Trophoblast cell (in vitro differentiated cells and primary cell): ENCODE measurements around the gene TBCD.
A peak's percentile ranks its signal among the peaks of the same experiment; 100 is the strongest.

Experiments used
- DNase-seq, 2 donors: peaks; one replicate each; pipeline ENCODE4 v3.0.0-alpha.2; 2016
- H2AFZ ChIP-seq: 2 replicates; pipeline ENCODE4 v1.6.1; 2013; ENCODE audit warnings: low read length, moderate library complexity, mild to moderate bottlenecking; ENCODE audit not compliant: insufficient read depth, poor library complexity
- H2AK5ac ChIP-seq: 2 replicates; pipeline ENCODE4 v1.6.1; 2013; ENCODE audit warnings: mild to moderate bottlenecking, low read length
- H2BK120ac ChIP-seq: 2 replicates; pipeline ENCODE4 v1.6.1; 2013; ENCODE audit warnings: low read length, mild to moderate bottlenecking, moderate library complexity; ENCODE audit not compliant: insufficient read depth, poor library complexity
- H2BK12ac ChIP-seq: 2 replicates; pipeline ENCODE4 v1.6.1; 2013; ENCODE audit warnings: mild to moderate bottlenecking, low read length, moderate library complexity
- H2BK5ac ChIP-seq: 2 replicates; pipeline ENCODE4 v1.6.1; 2013; ENCODE audit warnings: low read length, low read depth, moderate library complexity, mild to moderate bottlenecking; ENCODE audit not compliant: poor library complexity
- H3K14ac ChIP-seq: 2 replicates; pipeline ENCODE4 v1.6.1; 2013; ENCODE audit warnings: mild to moderate bottlenecking, low read length
- H3K18ac ChIP-seq: 2 replicates; pipeline ENCODE4 v1.6.1; 2013; ENCODE audit warnings: mild to moderate bottlenecking, low read length
- H3K23ac ChIP-seq: 2 replicates; pipeline ENCODE4 v1.6.1; 2013; ENCODE audit warnings: low read length
- H3K27ac ChIP-seq: 2 replicates; pipeline ENCODE4 v1.5.1; 2013; ENCODE audit warnings: low read depth, mild to moderate bottlenecking, inconsistent platforms, low read length, moderate library complexity
- H3K27me3 ChIP-seq: 2 replicates; pipeline ENCODE4 v1.6.1; 2013; ENCODE audit warnings: inconsistent platforms, mild to moderate bottlenecking, low read length, moderate library complexity; ENCODE audit not compliant: insufficient read depth
- H3K36me3 ChIP-seq, 2 experiments: 1 replicate in 1 of 2; 2 replicates in 1 of 2; pipeline ENCODE4 v1.6.1; 2013; ENCODE audit warnings: low read length in 2 of 2, mild to moderate bottlenecking in 2 of 2, moderate library complexity in 1 of 2; ENCODE audit not compliant: insufficient read depth in 2 of 2, control insufficient read depth in 1 of 2
- H3K4ac ChIP-seq: 2 replicates; pipeline ENCODE4 v1.6.1; 2013; ENCODE audit warnings: low read depth, mild to moderate bottlenecking, low read length, moderate library complexity
- H3K4me1 ChIP-seq, 2 experiments: 1 replicate in 1 of 2; 2 replicates in 1 of 2; pipeline ENCODE4 v1.6.1; 2013; ENCODE audit warnings: low read length in 2 of 2, mild to moderate bottlenecking in 2 of 2, moderate library complexity in 1 of 2; ENCODE audit not compliant: insufficient read depth in 2 of 2, control insufficient read depth in 1 of 2
- H3K4me2 ChIP-seq: 2 replicates; pipeline ENCODE4 v1.6.1; 2013; ENCODE audit warnings: inconsistent platforms, mild to moderate bottlenecking, low read length, moderate library complexity
- H3K4me3 ChIP-seq: 2 replicates; pipeline ENCODE4 v1.5.1; 2013; ENCODE audit warnings: mild to moderate bottlenecking, low read depth, low read length, inconsistent platforms
- H3K79me1 ChIP-seq: one replicate; pipeline ENCODE4 v1.6.1; 2013; ENCODE audit warnings: low read length
- H3K79me2 ChIP-seq: 2 replicates; pipeline ENCODE4 v1.6.1; 2013; ENCODE audit warnings: low read length, mild to moderate bottlenecking; ENCODE audit not compliant: control insufficient read depth, insufficient read depth, poor library complexity
- H3K9ac ChIP-seq: 2 replicates; pipeline ENCODE4 v1.6.1; 2013; ENCODE audit warnings: mild to moderate bottlenecking, low read length
- H3K9me3 ChIP-seq: 2 replicates; pipeline ENCODE4 v1.6.1; 2013; ENCODE audit warnings: low read depth, mild to moderate bottlenecking, control low read depth, inconsistent platforms, low read length; ENCODE audit not compliant: insufficient read depth
- H4K12ac ChIP-seq: 2 replicates; pipeline ENCODE4 v1.6.1; 2013; ENCODE audit warnings: low read depth, mild to moderate bottlenecking, low read length, moderate library complexity
- H4K8ac ChIP-seq: 2 replicates; pipeline ENCODE4 v1.6.1; 2013; ENCODE audit warnings: low read depth, mild to moderate bottlenecking, low read length, moderate library complexity
- H4K91ac ChIP-seq: one replicate; pipeline ENCODE4 v1.6.1; 2013; ENCODE audit warnings: low read depth, mild to moderate bottlenecking, low read length, moderate library complexity
- WGBS: extraction: QIAGEN DNeasy Blood & Tissue Kit; methylation state at CpG from one replicate; pipeline ENCODE4 v1.1.7; 2013; ENCODE audit warnings: missing lambda C conversion rate; ENCODE audit not compliant: insufficient read length, insufficient coverage; ENCODE audit errors: extremely low coverage; 5-methylcytosine and 5-hydroxymethylcytosine counted together

The TBCD gene

DNA sequence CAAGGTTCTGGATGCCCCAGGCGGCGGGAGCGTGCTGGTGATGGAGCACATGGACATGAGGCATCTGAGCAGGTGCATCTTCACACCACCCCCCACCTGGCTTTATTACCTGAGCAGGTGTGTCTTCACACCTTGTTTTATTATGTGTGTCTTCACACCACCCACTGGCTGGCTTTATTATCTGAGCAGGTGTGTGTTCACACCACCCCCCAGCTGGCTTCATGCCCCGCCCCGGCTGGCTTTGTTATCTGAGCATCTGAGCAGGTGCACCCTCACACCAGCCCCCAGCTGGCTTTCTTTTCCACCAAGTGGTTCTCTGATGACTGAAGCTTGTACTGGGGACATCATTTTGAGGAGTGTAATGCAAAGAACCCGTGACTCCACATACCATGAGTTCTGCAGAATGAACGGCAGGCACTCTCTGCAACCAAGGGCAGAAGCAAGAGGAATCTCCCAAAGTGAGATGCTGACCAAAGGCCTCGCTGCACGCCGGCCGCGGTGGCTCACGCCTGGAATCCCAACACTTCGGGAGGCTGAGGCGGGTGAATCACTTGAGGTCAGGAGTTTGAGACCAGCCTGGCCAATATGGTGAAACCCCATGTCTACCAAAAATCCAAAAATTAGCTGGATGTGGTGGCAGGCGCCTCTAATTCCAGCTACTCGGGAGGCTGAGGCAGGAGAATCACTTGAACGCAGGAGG, 32.7 kb upstream of the TBCD start:
- WGBS, result no CpG with 5 or more reads among the region's 18 CpGs
- H2AFZ ChIP-seq, result no peak overlapping the region
- H3K4me2 ChIP-seq, result no peak overlapping the region
- H2BK12ac ChIP-seq, result no peak overlapping the region
- no peak overlapping the region for H4K91ac ChIP-seq
- H3K79me2 ChIP-seq, result peaks cover 6% of the 10 kb centered on the region
- H3K79me1 ChIP-seq, result peaks cover 5% of the 10 kb centered on the region
- H3K23ac ChIP-seq, result no peak overlapping the region
- H2BK120ac ChIP-seq, result no peak overlapping the region
- peaks cover 12% of the 10 kb centered on the region in 2 experiments for H3K4me1 ChIP-seq
- H3K36me3 ChIP-seq, result peaks cover 23 to 29% of the 10 kb centered on the region in 2 experiments
- no peak overlapping the region for H2BK5ac ChIP-seq
- no peak overlapping the region for H4K8ac ChIP-seq
- H3K27ac ChIP-seq, result no peak overlapping the region
- no peak overlapping the region for H3K18ac ChIP-seq
- no peak overlapping the region for H3K9ac ChIP-seq
- H3K9me3 ChIP-seq, result peaks cover 4% of the 10 kb centered on the region
- no peaks in the 10 kb centered on the region for H3K27me3 ChIP-seq
- no peak overlapping the region for H3K4me3 ChIP-seq
- H4K12ac ChIP-seq, result no peak overlapping the region
- H2AK5ac ChIP-seq, result no peak overlapping the region
- no peak overlapping the region for H3K14ac ChIP-seq
- no peak overlapping the region for H3K4ac ChIP-seq
- peak in 1 of 2 donors; percentile 46 for DNase-seq

DNA sequence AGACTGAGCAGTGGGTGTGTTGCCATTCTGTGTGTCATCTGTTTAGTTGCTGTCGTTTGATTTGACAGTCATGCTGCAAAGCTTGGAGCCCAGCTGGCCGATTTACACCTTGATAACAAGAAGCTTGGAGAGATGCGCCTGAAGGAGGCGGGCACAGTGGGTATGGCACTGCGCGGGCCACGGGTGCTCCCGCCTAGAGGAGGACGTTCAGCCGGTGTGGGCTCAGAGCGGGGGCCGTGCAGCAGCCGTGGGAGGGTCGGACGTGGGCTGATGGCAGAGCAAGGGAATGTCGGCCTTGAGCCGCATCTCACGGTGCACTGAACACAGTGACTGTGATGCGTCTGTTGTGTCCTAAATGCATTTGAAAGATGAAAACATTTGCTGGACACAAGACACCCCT, 31.7 kb upstream of the TBCD start:
- no peak overlapping the region for H3K4me3 ChIP-seq
- peaks cover 6% of the 10 kb centered on the region for H3K79me2 ChIP-seq
- no peak overlapping the region for H2AK5ac ChIP-seq
- H3K9ac ChIP-seq, result no peak overlapping the region
- H3K27me3 ChIP-seq, result no peaks in the 10 kb centered on the region
- H4K91ac ChIP-seq, result no peak overlapping the region
- no peak overlapping the region for H3K14ac ChIP-seq
- H3K4ac ChIP-seq, result no peak overlapping the region
- no peak overlapping the region for H2BK120ac ChIP-seq
- no peak overlapping the region for H2BK12ac ChIP-seq
- no peak for DNase-seq
- no peak overlapping the region for H2BK5ac ChIP-seq
- H4K12ac ChIP-seq, result no peak overlapping the region
- no peak overlapping the region for H3K4me2 ChIP-seq
- WGBS, result no CpG with 5 or more reads among the region's 19 CpGs
- no peak overlapping the region for H3K18ac ChIP-seq
- peaks cover 23 to 29% of the 10 kb centered on the region in 2 experiments for H3K36me3 ChIP-seq
- H3K23ac ChIP-seq, result no peak overlapping the region
- no peak overlapping the region for H3K27ac ChIP-seq
- no peak overlapping the region for H4K8ac ChIP-seq
- H3K4me1 ChIP-seq, result peaks cover 12% of the 10 kb centered on the region in 2 experiments
- peaks cover 4% of the 10 kb centered on the region for H3K9me3 ChIP-seq
- H2AFZ ChIP-seq, result no peak overlapping the region
- peaks cover 5% of the 10 kb centered on the region for H3K79me1 ChIP-seq

DNA sequence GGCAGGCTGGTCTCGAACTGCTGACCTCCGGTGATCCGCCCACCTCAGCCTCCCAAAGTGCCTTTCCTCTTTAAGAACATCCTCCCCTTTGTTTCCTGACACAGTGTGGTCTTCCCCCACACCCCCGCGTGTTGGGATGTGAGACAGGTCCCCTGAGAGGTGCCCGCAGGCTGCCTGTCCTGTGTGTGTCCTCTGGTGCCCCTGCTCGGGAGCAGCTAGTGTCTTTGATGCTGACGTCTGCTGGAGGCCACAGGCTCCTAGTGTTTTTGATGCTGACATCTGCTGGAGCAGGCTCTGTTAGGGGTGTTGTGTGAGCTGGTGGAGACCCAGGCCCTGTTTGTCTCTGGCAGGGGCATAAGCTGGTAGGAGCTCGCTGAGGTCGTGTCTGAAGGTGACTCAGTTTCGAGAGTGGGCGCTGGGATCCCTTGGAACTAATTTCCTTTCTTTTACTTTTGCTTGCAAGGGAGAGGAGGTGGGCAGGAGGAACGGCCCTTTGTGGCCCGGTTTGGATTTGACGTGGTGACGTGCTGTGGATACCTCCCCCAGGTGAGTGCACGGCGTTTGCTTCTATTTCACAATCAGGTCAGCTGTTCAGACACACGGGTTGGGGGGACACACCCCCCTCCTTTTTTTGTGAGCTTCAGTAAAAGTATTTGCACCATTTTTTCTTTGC, 29.4 kb upstream of the TBCD start:
- Histone ChIP-seq H2AK5ac (no peak overlapping the region), H2BK120ac (no peak overlapping the region)
- WGBS, result no CpG with 5 or more reads among the region's 19 CpGs

DNA sequence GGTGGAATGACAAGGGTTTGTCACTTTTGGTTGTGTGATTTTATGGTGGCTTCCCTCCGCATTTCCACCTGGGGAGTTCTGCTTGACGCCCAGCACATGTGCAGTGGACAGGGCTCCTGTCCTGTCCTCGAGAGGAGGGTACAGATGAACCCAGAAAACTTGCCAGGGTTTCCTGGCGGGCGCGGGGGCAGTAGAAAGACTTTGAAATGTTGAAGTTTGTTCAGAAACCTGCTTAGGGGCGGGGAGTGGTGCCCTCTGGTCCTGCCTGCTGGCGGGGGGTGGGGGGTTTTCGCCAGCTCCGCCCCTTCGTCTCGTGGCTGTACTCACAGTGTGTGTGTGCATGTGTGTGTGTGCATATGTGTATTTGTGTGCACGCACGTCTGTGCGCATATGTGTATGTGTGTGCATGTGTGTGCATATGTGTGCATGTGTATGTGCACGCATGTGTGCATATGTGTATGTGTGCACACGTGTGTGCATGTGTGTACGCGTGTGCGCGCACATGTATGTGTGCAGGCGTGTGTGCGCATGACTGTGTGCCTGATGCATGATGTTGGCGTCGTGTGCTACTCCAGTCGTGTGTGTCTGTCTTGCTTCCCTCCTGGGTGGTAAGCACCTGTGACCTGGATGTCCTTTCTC, 28.6 kb upstream of the TBCD start:
- no peak overlapping the region for H3K27ac ChIP-seq
- no peak overlapping the region for H2BK120ac ChIP-seq
- no peak overlapping the region for H4K91ac ChIP-seq
- H3K27me3 ChIP-seq, result no peaks in the 10 kb centered on the region
- no peak overlapping the region for H2AK5ac ChIP-seq
- H3K4ac ChIP-seq, result no peak overlapping the region
- no peaks in the 10 kb centered on the region for H3K79me2 ChIP-seq
- H2BK5ac ChIP-seq, result no peak overlapping the region
- H3K14ac ChIP-seq, result no peak overlapping the region
- no CpG with 5 or more reads among the region's 26 CpGs for WGBS
- no peak overlapping the region for H3K18ac ChIP-seq
- H3K79me1 ChIP-seq, result no peaks in the 10 kb centered on the region
- DNase-seq, result no peak
- H3K4me3 ChIP-seq, result peak overlapping the region; percentile 55
- H2BK12ac ChIP-seq, result no peak overlapping the region
- no peaks in the 10 kb centered on the region for H3K4me1 ChIP-seq
- no peak overlapping the region for H2AFZ ChIP-seq
- H3K9me3 ChIP-seq, result peaks cover 4% of the 10 kb centered on the region
- H3K4me2 ChIP-seq, result no peak overlapping the region
- no peak overlapping the region for H3K9ac ChIP-seq
- peak overlapping the region; percentile 0 for H3K23ac ChIP-seq
- H4K12ac ChIP-seq, result no peak overlapping the region
- H3K36me3 ChIP-seq, result peaks cover 37 to 43% of the 10 kb centered on the region in 2 experiments
- no peak overlapping the region for H4K8ac ChIP-seq

More for the DNA sequence above, 29.4 kb upstream of the TBCD start:
- H3K36me3 ChIP-seq, result peaks cover 37 to 43% of the 10 kb centered on the region in 2 experiments
- no peaks in the 10 kb centered on the region for H3K27me3 ChIP-seq
- H2BK5ac ChIP-seq, result no peak overlapping the region
- H3K79me1 ChIP-seq, result no peaks in the 10 kb centered on the region
- no peak for DNase-seq
- H3K4ac ChIP-seq, result no peak overlapping the region
- H3K9me3 ChIP-seq, result peaks cover 4% of the 10 kb centered on the region
- no peak overlapping the region for H3K9ac ChIP-seq
- no peak overlapping the region for H3K27ac ChIP-seq
- no peak overlapping the region for H2AFZ ChIP-seq
- peaks cover 4 to 5% of the 10 kb centered on the region in 2 experiments for H3K4me1 ChIP-seq
- H3K14ac ChIP-seq, result no peak overlapping the region
- no peak overlapping the region for H4K12ac ChIP-seq
- no peak overlapping the region for H4K91ac ChIP-seq
- no peak overlapping the region for H2BK12ac ChIP-seq
- no peak overlapping the region for H3K4me2 ChIP-seq
- no peak overlapping the region for H3K18ac ChIP-seq
- no peak overlapping the region for H3K4me3 ChIP-seq
- no peak overlapping the region for H3K23ac ChIP-seq
- no peaks in the 10 kb centered on the region for H3K79me2 ChIP-seq
- H4K8ac ChIP-seq, result no peak overlapping the region
